ENCODE results near the gene VENTX.

VENTX gene

GRCh38 chr10:133238466-133238804 lies 780 bp downstream of the VENTX start:
- no peak for DNase-seq

DNA sequence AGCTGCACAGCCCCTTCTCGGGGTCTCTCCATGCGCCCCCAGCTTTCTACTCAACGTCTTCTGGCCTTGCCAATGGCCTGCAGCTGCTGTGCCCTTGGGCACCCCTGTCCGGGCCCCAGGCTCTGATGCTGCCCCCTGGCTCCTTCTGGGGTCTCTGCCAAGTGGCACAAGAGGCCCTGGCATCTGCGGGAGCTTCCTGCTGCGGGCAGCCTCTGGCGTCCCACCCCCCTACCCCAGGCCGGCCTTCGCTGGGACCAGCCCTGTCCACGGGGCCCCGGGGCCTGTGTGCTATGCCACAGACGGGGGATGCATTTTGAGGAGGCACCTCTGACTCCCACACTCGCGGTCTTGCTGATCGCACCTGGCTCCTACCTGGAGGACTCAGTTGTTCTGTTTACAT lies 2.3 kb downstream of the VENTX start:
- DNase-seq, result no peak

GRCh38 chr10:133241501-133242205 lies 4.0 kb downstream of the VENTX start:
- DNase-seq, result no peak

DNA sequence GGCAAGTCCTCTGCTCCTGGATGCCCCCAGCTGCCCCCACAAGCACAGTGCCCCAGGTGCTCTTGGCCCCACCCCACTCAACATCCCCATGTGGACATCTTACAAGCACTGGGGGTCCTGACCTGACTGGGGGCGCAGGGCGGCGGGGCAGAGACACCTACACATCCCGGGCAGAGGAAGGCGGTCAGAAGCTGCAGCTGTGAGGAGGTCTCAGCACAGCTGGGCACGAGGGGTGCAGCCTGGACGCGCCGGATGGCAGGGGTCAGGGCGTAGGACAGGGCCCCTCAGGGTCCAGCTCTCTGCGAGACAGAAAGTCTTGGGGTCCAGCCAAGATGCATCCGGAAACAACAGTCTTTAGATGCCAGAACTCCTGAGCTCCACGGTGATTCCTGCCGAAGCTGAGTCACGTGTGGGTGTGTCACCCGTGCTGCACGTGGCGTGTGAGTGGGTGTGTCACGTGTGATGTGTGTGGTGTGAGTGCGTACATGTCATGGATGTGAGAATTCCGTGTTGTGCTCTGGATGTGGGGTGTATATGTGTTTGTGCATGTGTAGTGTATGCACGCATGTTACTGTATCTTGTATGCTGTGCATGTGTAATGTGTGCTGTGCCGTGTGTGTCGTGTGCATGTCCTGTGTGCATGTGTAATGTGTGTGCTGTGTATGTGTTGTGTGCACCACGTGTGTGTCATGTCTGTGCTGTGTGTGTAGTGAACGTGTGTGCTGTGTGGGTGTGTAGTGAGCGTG lies 5.1 kb downstream of the VENTX start:
- DNase-seq, result no peak

- DNase-seq, result no peak
Observed at GRCh38 chr10:133243593-133243992, 5.9 kb downstream of the VENTX start.

GRCh38 chr10:133245439-133246235 lies 8.0 kb downstream of the VENTX start:
- no peak for DNase-seq

DNA sequence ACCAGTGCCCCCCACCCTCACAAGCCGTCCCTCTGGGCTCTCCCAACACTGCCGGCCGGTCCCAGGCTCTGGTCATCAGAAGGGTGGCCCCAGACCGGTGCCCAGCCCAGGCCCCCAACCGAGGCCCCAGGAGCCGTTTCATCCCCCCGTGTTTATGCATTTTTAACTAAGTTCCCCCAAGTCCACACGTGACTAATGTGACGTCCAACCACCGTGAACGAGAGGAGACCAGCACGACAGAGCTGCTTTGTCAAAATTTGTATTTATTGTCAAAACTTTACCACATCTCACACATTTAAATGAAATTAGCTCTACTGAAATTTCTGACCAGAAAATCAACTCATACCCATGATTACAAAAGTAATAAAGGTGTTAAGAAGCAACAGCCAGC lies 8.6 kb downstream of the VENTX start:
- DNase-seq, result no peak

GRCh38 chr10:133247681-133248333 lies 10.2 kb downstream of the VENTX start:
- DNase-seq, result no peak

DNA sequence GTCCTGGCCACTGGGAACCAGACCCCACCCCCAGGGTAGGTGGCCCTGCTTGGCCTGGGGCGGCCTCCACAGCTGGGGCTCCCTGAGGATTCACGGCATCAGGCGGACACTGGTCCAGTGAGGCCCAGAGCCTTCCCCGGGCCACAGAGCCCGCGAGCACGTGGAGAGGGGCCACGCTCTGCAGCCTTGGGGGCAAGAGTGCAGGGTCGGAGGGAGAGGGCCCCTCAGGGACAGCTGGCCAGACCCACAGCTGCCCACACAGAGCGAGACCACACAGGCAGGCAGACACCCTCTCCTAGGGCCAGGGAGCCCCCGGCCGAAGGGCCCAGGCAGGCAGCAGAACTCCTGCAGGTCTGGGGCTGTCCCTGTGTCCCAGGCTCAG lies 10.7 kb downstream of the VENTX start:
- DNase-seq, result no peak

GRCh38 chr10:133249094-133249780 lies 11.6 kb downstream of the VENTX start:
- no peak for DNase-seq

DNA sequence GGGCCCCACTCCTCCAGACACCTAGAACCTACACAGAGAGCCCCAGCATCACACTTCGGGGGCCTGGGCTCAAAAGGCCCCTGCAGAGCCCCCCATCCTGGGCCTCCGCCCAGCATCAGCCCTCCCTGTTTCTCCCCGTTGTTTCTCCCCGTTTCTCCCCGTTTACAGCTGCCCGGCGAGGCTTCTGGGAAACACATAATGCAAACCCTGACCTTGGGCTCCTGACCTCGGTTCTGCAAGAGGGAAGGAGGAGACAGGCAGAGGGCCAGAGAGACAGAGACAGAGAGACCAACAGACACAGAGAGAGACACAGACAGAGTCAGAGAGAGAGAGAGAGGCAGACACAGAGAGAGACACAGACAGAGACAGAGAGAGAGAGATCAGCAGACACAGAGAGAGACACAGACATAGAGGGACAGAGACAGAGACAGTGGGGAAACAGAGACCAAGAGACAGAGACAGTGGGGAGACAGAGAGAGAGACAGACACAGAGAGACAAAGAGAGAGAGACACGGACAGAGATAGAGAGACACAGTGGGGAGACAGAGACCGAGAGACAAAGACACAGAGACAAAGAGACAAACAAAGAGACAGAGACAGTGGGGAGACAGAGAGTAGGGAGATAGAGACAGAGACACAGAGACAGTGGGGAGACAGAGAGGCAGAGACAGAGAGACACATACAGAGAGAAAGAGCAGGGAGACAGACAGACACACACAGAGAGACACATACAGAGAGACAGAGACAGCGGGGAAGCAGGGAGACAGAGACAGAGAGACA lies 12.5 kb downstream of the VENTX start:
- no peak for DNase-seq

- no peak for DNase-seq
Observed at GRCh38 chr10:133251388-133252222, 13.9 kb downstream of the VENTX start.

DNA sequence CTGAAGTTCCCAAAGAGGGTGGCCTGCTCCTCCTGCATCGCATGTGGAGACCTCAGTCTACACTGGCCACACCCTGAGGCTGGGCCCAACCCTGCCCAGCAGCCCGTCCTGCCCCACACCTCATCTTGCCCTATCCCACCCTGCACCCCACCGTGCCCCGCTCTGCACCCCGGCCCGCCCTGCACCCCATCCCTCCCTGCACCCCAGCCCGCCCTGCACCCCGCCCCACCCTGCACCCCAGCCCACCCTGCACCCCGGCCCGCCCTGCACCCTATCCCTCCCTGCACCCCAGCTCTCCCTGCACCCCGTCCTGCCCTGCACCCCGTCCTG lies 14.5 kb downstream of the VENTX start:
- no peak for DNase-seq

GRCh38 chr10:133253361-133253955 lies 15.8 kb downstream of the VENTX start:
- no peak for DNase-seq

- DNase-seq, result no peak
Observed at GRCh38 chr10:133254421-133255120, 16.9 kb downstream of the VENTX start.

DNA sequence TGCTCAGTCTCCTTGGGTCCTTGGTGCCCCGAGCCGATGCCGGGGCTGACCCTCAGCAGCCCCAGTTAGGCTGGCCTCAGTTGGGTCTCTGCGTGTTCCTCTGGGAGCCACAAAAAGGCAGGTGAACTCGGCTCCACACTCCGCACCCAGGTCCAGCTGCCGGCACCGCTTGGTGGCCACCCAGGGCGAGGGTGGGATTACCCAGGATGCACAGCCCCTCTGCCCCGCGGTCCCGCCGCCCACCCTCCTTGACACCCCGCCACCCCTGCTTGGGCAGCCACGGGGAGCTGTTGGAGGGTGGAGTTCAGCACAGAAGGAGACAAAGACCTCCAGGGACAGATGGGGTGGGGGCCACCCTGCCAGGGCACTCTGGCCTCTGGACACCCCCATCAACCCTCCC lies 17.7 kb downstream of the VENTX start:
- DNase-seq, result no peak

DNA sequence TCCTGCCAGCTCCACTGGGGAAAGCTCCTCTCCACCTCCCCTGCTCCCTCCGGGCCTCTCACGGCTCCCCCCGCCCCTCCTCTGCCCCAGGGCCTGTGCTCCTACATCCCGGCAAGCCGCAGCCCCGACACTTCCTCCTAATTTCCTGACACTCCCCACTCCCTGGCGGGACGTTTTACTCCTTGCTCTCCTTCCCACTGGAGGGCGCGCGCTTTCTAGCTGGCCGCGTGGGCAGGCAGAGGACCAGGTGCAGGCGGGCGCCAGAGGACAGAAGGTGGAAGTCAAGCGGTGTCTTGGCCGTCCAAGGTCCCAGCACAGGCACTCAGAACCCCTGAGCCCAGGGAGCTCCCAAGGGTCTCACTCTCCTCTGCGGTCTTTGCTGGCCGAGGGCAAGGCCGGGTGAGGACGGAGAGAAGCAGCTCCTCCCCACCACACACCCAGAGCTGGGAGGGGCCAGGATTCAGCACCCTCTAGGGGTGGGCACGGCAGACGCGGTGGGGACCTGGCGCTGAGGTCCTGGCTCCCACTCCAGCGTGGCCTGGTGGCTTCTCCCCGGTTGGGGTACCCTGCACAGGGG lies 19.9 kb downstream of the VENTX start:
- no peak for DNase-seq

DNA sequence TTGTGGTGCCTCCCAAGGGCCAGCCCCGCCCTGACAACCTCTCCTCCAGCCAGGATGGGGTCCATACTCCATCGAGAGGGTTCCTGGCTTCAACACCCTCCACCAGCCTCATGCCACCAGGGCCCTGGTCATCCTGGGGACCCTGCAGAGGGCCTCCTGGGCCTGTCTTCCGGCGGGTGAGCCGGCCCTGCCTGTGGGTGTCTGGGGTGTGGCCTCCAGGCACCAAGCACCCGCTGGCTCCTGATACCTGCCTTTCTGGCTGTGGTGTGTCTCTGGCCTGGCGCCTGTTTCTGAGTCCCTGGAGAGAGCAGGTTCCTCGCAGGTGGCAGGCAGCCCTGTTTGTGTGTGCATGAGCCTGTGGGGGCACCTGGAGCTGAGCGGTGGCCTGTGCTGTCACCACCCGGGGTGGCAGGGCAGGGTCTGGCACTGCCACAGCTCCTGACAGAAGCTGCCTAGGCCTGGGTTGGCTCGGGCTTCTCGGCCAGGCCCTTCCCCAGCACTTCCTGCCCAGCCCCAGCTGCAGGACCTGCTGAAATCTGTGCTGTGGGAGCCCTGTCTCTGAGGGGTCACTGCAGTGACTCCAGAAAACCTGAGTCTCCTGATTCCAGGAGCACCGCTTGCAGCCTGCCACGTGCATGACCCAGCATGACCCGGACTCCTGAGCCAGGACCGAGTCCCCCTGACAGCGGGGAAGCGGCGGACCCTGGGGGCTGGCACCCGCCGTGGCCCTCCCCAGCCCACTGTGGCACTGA lies 20.6 kb downstream of the VENTX start:
- DNase-seq, result no peak
